GM12878 (cell line): ENCODE data around the gene FRMD8. TPM values are rescaled to one million over a fixed set of nuclear protein-coding genes. Genes with fewer than 3 reads are reported as not detected.
A peak's percentile ranks its signal among the peaks of the same experiment; 100 is the strongest.

Source experiments
- CHD4 ChIP-seq: fragments of 200-600 bp; sonication (generic); IDR thresholded peaks from 2 replicates; pipeline ENCODE4 v1.6.1; 2016; ENCODE audit warnings: mild to moderate bottlenecking
- EED ChIP-seq: sonication (generic); IDR thresholded peaks from 2 replicates; pipeline ENCODE4 v1.6.1; 2016; ENCODE audit warnings: antibody characterized with exemption, low read depth
- HDAC2 ChIP-seq: fragments of 200-600 bp; sonication (generic); IDR thresholded peaks from 2 replicates; pipeline ENCODE4 v1.6.1; 2017
- JUNB ChIP-seq: IDR thresholded peaks from 2 replicates; pipeline ENCODE4 v1.6.1; 2016; ENCODE audit warnings: antibody characterized with exemption, mild to moderate bottlenecking
- MEF2B ChIP-seq: fragments of 450-650 bp; IDR thresholded peaks from 2 replicates; pipeline ENCODE4 v1.6.1; 2018; ENCODE audit warnings: mild to moderate bottlenecking, moderate library complexity; ENCODE audit not compliant: partially characterized antibody, poor library complexity, severe bottlenecking
- RELA ChIP-seq: fragments of 450-650 bp; IDR thresholded peaks from 2 replicates; pipeline ENCODE4 v1.8.0; 2014; ENCODE audit warnings: borderline replicate concordance; ENCODE audit not compliant: partially characterized antibody
- SP1 ChIP-seq: IDR thresholded peaks from one replicate; pipeline ENCODE4 v1.6.1; 2011; ENCODE audit warnings: low read depth, low read length
- SREBF1 ChIP-seq: IDR thresholded peaks from 2 replicates; pipeline ENCODE4 v1.6.1; 2012; ENCODE audit warnings: mild to moderate bottlenecking, low read length
- STAT3 ChIP-seq: IDR thresholded peaks from 2 replicates; pipeline ENCODE4 v1.6.1; 2011; ENCODE audit warnings: low read depth, low read length, improper control_type of control experiment
- TARDBP ChIP-seq: IDR thresholded peaks from 2 replicates; pipeline ENCODE4 v1.6.1; 2016; ENCODE audit warnings: borderline replicate concordance
- YBX1 ChIP-seq: fragments of 450-650 bp; IDR thresholded peaks from 2 replicates; pipeline ENCODE4 v1.6.1; 2016; ENCODE audit warnings: antibody characterized with exemption
- polyA plus RNA-seq, 11 experiments: library from polyadenylated mRNA; depleted of rRNA in 4 of 11; unstranded in 6 of 11; stranded (reverse) in 5 of 11; fragments of >200 nt; fragmentation: Nextera tagmentation in 4 of 11; fragmentation: Illumina TruSeq in 1 of 11; extraction: Ambion mirVana in 4 of 11; extraction: Trizol in 1 of 11; gene quantifications; 1 replicate in 1 of 11; 2 replicates in 10 of 11; pipeline versions ENCODE4 v1.2.1 to v1.2.3, GENCODE V29; 2011 to 2016; ENCODE audit warnings: inconsistent platforms in 2 of 11, missing spikeins in 2 of 11, low read depth in 1 of 11
- total RNA-seq, 4 experiments: library from RNA; depleted of rRNA in 3 of 4; stranded (reverse); fragments of >200 nt in 3 of 4; fragmentation: Illumina TruSeq in 1 of 4; extraction: Trizol in 1 of 4; gene quantifications; 2 replicates each; pipeline versions ENCODE4 v1.2.1 to v1.2.3, GENCODE V29; 2013 to 2021
- TF ChIP-seq, protein P1 (sequence below): fragments of 450-650 bp; IDR thresholded peaks from 2 replicates; pipeline ENCODE4 v1.6.1; 2018; ENCODE audit warnings: mild to moderate bottlenecking, low read depth, moderate library complexity; ENCODE audit not compliant: partially characterized antibody
- TF ChIP-seq, protein P2 (sequence below): fragments of 450-650 bp; IDR thresholded peaks from 2 replicates; pipeline ENCODE4 v1.6.1; 2016; ENCODE audit warnings: mild to moderate bottlenecking
- TF ChIP-seq, protein P3 (sequence below): fragments of 450-650 bp; IDR thresholded peaks from 2 replicates; pipeline ENCODE4 v1.6.1; 2017; ENCODE audit warnings: mild to moderate bottlenecking, moderate library complexity
- TF ChIP-seq, protein P4 (sequence below): fragments of 450-650 bp; IDR thresholded peaks from 2 replicates; pipeline ENCODE4 v1.6.1; 2017; ENCODE audit warnings: antibody characterized with exemption, mild to moderate bottlenecking, moderate library complexity
- TF ChIP-seq, protein P5 (sequence below): IDR thresholded peaks from 2 replicates; pipeline ENCODE4 v1.6.1; 2012; ENCODE audit warnings: low read depth, low read length, improper control_type of control experiment

The FRMD8 gene
- total and polyA plus RNA-seq, 10 of the 15 experiments (the other 5 are each of a cell fraction or from before 2014, with no cell fraction given) = 8.3 to 69.4 (median 28.0) TPM

DNA sequence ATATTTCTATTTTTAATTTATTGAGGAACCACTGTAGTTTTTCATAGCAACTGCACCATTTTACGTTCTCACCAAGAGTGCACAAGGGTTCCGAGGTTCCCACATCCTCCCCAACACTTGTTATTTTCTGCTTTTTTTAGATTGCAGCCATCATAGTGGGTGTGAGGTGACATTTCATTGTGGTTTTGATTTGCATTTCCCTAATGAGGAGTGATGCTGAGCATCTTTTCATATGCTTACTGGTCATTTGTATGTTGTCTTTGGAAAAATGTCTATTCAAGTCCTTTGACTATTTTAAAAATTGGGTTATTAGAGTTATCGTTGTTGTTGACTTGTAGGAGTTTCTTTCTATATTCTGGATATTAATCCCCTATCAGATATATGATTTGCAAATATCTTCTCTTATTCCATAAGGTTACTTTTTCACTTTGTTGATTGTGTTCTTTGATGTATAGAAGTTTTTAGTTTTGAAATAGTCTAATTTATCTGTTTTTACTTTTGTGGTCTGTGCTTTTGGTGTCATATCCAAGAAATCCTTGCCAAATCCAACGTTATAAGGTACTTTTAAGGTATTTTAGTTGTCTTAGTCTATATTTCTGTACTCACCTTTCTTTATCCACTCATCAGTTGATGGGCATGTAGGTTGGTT, 45.1 kb downstream of the FRMD8 start (continued):
- TF ChIP-seq, protein P1, sequence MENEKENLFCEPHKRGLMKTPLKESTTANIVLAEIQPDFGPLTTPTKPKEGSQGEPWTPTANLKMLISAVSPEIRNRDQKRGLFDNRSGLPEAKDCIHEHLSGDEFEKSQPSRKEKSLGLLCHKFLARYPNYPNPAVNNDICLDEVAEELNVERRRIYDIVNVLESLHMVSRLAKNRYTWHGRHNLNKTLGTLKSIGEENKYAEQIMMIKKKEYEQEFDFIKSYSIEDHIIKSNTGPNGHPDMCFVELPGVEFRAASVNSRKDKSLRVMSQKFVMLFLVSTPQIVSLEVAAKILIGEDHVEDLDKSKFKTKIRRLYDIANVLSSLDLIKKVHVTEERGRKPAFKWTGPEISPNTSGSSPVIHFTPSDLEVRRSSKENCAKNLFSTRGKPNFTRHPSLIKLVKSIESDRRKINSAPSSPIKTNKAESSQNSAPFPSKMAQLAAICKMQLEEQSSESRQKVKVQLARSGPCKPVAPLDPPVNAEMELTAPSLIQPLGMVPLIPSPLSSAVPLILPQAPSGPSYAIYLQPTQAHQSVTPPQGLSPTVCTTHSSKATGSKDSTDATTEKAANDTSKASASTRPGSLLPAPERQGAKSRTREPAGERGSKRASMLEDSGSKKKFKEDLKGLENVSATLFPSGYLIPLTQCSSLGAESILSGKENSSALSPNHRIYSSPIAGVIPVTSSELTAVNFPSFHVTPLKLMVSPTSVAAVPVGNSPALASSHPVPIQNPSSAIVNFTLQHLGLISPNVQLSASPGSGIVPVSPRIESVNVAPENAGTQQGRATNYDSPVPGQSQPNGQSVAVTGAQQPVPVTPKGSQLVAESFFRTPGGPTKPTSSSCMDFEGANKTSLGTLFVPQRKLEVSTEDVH = no peak
- TF ChIP-seq, protein P2, sequence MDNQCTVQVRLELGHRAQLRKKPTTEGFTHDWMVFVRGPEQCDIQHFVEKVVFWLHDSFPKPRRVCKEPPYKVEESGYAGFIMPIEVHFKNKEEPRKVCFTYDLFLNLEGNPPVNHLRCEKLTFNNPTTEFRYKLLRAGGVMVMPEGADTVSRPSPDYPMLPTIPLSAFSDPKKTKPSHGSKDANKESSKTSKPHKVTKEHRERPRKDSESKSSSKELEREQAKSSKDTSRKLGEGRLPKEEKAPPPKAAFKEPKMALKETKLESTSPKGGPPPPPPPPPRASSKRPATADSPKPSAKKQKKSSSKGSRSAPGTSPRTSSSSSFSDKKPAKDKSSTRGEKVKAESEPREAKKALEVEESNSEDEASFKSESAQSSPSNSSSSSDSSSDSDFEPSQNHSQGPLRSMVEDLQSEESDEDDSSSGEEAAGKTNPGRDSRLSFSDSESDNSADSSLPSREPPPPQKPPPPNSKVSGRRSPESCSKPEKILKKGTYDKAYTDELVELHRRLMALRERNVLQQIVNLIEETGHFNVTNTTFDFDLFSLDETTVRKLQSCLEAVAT = peak; percentile 79; the same call in 1 of the 2 replicates
- TF ChIP-seq TARDBP = no peak
- peak; percentile 67 for TF ChIP-seq SP1
- no peak for TF ChIP-seq CHD4
- 0 out of 2 replicates have a peak, but pooled peaks have one; percentile 48 for TF ChIP-seq SREBF1
- TF ChIP-seq MEF2B = peak; percentile 95
- peak; percentile 52; the same call in 1 of the 2 replicates for TF ChIP-seq EED
- TF ChIP-seq, protein P3, sequence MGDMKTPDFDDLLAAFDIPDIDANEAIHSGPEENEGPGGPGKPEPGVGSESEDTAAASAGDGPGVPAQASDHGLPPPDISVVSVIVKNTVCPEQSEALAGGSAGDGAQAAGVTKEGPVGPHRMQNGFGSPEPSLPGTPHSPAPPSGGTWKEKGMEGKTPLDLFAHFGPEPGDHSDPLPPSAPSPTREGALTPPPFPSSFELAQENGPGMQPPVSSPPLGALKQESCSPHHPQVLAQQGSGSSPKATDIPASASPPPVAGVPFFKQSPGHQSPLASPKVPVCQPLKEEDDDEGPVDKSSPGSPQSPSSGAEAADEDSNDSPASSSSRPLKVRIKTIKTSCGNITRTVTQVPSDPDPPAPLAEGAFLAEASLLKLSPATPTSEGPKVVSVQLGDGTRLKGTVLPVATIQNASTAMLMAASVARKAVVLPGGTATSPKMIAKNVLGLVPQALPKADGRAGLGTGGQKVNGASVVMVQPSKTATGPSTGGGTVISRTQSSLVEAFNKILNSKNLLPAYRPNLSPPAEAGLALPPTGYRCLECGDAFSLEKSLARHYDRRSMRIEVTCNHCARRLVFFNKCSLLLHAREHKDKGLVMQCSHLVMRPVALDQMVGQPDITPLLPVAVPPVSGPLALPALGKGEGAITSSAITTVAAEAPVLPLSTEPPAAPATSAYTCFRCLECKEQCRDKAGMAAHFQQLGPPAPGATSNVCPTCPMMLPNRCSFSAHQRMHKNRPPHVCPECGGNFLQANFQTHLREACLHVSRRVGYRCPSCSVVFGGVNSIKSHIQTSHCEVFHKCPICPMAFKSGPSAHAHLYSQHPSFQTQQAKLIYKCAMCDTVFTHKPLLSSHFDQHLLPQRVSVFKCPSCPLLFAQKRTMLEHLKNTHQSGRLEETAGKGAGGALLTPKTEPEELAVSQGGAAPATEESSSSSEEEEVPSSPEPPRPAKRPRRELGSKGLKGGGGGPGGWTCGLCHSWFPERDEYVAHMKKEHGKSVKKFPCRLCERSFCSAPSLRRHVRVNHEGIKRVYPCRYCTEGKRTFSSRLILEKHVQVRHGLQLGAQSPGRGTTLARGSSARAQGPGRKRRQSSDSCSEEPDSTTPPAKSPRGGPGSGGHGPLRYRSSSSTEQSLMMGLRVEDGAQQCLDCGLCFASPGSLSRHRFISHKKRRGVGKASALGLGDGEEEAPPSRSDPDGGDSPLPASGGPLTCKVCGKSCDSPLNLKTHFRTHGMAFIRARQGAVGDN = no peak
- TF ChIP-seq, protein P4, sequence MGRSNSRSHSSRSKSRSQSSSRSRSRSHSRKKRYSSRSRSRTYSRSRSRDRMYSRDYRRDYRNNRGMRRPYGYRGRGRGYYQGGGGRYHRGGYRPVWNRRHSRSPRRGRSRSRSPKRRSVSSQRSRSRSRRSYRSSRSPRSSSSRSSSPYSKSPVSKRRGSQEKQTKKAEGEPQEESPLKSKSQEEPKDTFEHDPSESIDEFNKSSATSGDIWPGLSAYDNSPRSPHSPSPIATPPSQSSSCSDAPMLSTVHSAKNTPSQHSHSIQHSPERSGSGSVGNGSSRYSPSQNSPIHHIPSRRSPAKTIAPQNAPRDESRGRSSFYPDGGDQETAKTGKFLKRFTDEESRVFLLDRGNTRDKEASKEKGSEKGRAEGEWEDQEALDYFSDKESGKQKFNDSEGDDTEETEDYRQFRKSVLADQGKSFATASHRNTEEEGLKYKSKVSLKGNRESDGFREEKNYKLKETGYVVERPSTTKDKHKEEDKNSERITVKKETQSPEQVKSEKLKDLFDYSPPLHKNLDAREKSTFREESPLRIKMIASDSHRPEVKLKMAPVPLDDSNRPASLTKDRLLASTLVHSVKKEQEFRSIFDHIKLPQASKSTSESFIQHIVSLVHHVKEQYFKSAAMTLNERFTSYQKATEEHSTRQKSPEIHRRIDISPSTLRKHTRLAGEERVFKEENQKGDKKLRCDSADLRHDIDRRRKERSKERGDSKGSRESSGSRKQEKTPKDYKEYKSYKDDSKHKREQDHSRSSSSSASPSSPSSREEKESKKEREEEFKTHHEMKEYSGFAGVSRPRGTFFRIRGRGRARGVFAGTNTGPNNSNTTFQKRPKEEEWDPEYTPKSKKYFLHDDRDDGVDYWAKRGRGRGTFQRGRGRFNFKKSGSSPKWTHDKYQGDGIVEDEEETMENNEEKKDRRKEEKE = no peak
- TF ChIP-seq RELA = no peak
- TF ChIP-seq, protein P5, sequence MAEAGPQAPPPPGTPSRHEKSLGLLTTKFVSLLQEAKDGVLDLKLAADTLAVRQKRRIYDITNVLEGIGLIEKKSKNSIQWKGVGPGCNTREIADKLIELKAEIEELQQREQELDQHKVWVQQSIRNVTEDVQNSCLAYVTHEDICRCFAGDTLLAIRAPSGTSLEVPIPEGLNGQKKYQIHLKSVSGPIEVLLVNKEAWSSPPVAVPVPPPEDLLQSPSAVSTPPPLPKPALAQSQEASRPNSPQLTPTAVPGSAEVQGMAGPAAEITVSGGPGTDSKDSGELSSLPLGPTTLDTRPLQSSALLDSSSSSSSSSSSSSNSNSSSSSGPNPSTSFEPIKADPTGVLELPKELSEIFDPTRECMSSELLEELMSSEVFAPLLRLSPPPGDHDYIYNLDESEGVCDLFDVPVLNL = no peak
- no peak for TF ChIP-seq YBX1
- TF ChIP-seq JUNB = peak; percentile 38
- TF ChIP-seq HDAC2 = no peak
- TF ChIP-seq STAT3 = no peak
